Uterus (tissue), 2 donors: ENCODE measurements around the gene CILP2.

ENCODE experiments used
- CTCF ChIP-seq, 4 experiments: fragments of 200-600 bp in 2 of 4; fragments of 450-650 bp in 2 of 4; sonication (generic) in 2 of 4; IDR thresholded peaks; one replicate each; pipeline ENCODE4 v1.5.1; 2016 to 2019; ENCODE audit warnings: antibody characterized with exemption in 4 of 4, mild to moderate bottlenecking in 2 of 4, moderate library complexity in 1 of 4
- POLR2A ChIP-seq, 2 donors: fragments of 450-650 bp; IDR thresholded peaks; one replicate each; pipeline ENCODE4 v1.6.1; 2016; ENCODE audit warnings: antibody characterized with exemption in 2 of 2, mild to moderate bottlenecking in 1 of 2, moderate library complexity in 1 of 2

- no peak for TF ChIP-seq CTCF (IDR thresholded peaks at IDR 0.05)
- TF ChIP-seq POLR2A (IDR thresholded peaks at IDR 0.05) = no peak
These were observed 44.1 kb upstream of the CILP2 start for GRCh38 chr19:19493841-19494546.
